CD14-positive monocyte (primary cell): ENCODE data around the gene STMN3. TPM values are rescaled to one million over a fixed set of nuclear protein-coding genes. Genes with fewer than 3 reads are reported as not detected.
"Not testable (repeated sequence)": the region's sequence is repeated elsewhere in the genome, so short reads cannot be mapped to it uniquely, and the experiment has no call there.

Experiments used
- DNase-seq, 3 donors: peaks; one replicate each; pipeline ENCODE4 v3.0.0-alpha.2; 2011 to 2022
- H2AFZ ChIP-seq: 2 replicates; pipeline ENCODE4 v1.6.0; 2012; ENCODE audit warnings: mild to moderate bottlenecking, low read depth, low read length, inconsistent platforms; ENCODE audit not compliant: insufficient read depth, poor library complexity, severe bottlenecking
- H3K27ac ChIP-seq, 2 donors: 1 replicate in 1 of 2; 2 replicates in 1 of 2; pipeline ENCODE4 v1.5.1; 2012 to 2013; ENCODE audit warnings: low read length in 2 of 2, control low read depth in 1 of 2, inconsistent platforms in 1 of 2, low read depth in 1 of 2, mild to moderate bottlenecking in 1 of 2
- H3K27me3 ChIP-seq, 2 donors: one replicate each; pipeline versions ENCODE4 v1.6.0 to v1.6.1; 2011 to 2013; ENCODE audit warnings: low read length in 2 of 2; ENCODE audit not compliant: control insufficient read depth in 2 of 2, insufficient read depth in 2 of 2
- H3K36me3 ChIP-seq, 2 donors: replicated peaks in 1 of 2; 1 replicate in 1 of 2; 2 replicates in 1 of 2; pipeline versions ENCODE4 v1.5.1 to v1.6.1; 2012 to 2013; ENCODE audit warnings: low read length in 2 of 2, control low read depth in 1 of 2, inconsistent platforms in 1 of 2, mild to moderate bottlenecking in 1 of 2; ENCODE audit not compliant: insufficient read depth in 2 of 2, control insufficient read depth in 1 of 2
- H3K4me1 ChIP-seq, 2 donors: 1 replicate in 1 of 2; 2 replicates in 1 of 2; pipeline versions ENCODE4 v1.5.1 to v1.6.1; 2012 to 2013; ENCODE audit warnings: low read length in 2 of 2, control low read depth in 1 of 2, inconsistent platforms in 1 of 2, mild to moderate bottlenecking in 1 of 2, moderate library complexity in 1 of 2; ENCODE audit not compliant: insufficient read depth in 2 of 2, control insufficient read depth in 1 of 2
- H3K4me2 ChIP-seq: replicated peaks from 2 replicates; pipeline ENCODE3; 2012; ENCODE audit warnings: low read length, moderate library complexity, mild to moderate bottlenecking; ENCODE audit not compliant: poor library complexity, severe bottlenecking; ENCODE audit errors: extremely low read depth
- H3K4me3 ChIP-seq, 3 experiments: fragments of 200-600 bp in 1 of 3; sonication (generic) in 1 of 3; replicated peaks in 1 of 3; 1 replicate in 2 of 3; 2 replicates in 1 of 3; pipeline ENCODE4 v1.5.1; 2011 to 2013; ENCODE audit warnings: low read length in 3 of 3, mild to moderate bottlenecking in 3 of 3, control low read depth in 2 of 3, low read depth in 2 of 3, inconsistent platforms in 1 of 3, moderate library complexity in 1 of 3
- H3K79me2 ChIP-seq: 2 replicates; pipeline ENCODE4 v1.6.0; 2012; ENCODE audit warnings: mild to moderate bottlenecking, control low read depth, inconsistent platforms, low read length, moderate library complexity; ENCODE audit not compliant: insufficient read depth
- H3K9ac ChIP-seq: 2 replicates; pipeline ENCODE4 v1.6.0; 2017; ENCODE audit warnings: low read length, mild to moderate bottlenecking; ENCODE audit not compliant: insufficient read depth, poor library complexity, severe bottlenecking
- H3K9me3 ChIP-seq, 2 donors: replicated peaks in 1 of 2; 1 replicate in 1 of 2; 2 replicates in 1 of 2; pipeline versions ENCODE4 v1.5.1 to v1.6.1; 2012 to 2013; ENCODE audit warnings: low read length in 2 of 2, control low read depth in 1 of 2; ENCODE audit not compliant: control insufficient read depth in 1 of 2, insufficient read depth in 1 of 2
- H4K20me1 ChIP-seq: 2 replicates; pipeline ENCODE4 v1.6.0; 2012; ENCODE audit warnings: mild to moderate bottlenecking, low read length, control low read depth, moderate library complexity; ENCODE audit not compliant: insufficient read depth
- H3K27ac Mint-ChIP-seq, 7 donors: one replicate each; pipeline ENCODE4 v1.8.0; 2020; ENCODE audit warnings: mild to moderate bottlenecking in 7 of 7, mixed read lengths in 7 of 7, moderate library complexity in 6 of 7, inconsistent platforms in 2 of 7
- H3K27me3 Mint-ChIP-seq, 3 donors: one replicate each; pipeline ENCODE4 v1.8.0; 2021 to 2022; ENCODE audit warnings: low read depth in 3 of 3, mild to moderate bottlenecking in 3 of 3, mixed read lengths in 3 of 3, moderate library complexity in 3 of 3, inconsistent platforms in 1 of 3
- H3K36me3 Mint-ChIP-seq, 2 donors: one replicate each; pipeline ENCODE4 v1.8.0; 2020; ENCODE audit warnings: mixed read lengths in 2 of 2, inconsistent platforms in 1 of 2, mild to moderate bottlenecking in 1 of 2
- H3K4me1 Mint-ChIP-seq: one replicate; pipeline ENCODE4 v1.8.0; 2020; ENCODE audit warnings: mild to moderate bottlenecking, mixed read lengths
- H3K4me3 Mint-ChIP-seq, 2 donors: one replicate each; pipeline ENCODE4 v1.8.0; 2020; ENCODE audit warnings: mild to moderate bottlenecking in 2 of 2, mixed read lengths in 2 of 2, moderate library complexity in 1 of 2
- H3K9me3 Mint-ChIP-seq, 7 donors: one replicate each; pipeline ENCODE4 v1.8.0; 2020 to 2022; ENCODE audit warnings: mixed read lengths in 7 of 7, mild to moderate bottlenecking in 6 of 7, moderate library complexity in 6 of 7, inconsistent platforms in 2 of 7
- WGBS: methylation state at CpG from one replicate; pipeline ENCODE4 v1.1.5; 2013; ENCODE audit warnings: missing lambda C conversion rate; ENCODE audit not compliant: insufficient coverage; 5-methylcytosine and 5-hydroxymethylcytosine counted together
- intact Hi-C, 2 donors: fragments of 100-400 bp; cut with micrococcal nuclease; formaldehyde crosslinking; loops; one replicate each; pipeline versions ENCODE4 v1.15.0 to v1.15.1; 2023
- polyA plus RNA-seq, 3 donors: library from polyadenylated mRNA; depleted of rRNA in 1 of 3; unstranded in 2 of 3; stranded (reverse) in 1 of 3; fragments of 300-500 nt in 2 of 3; fragments of >200 nt in 1 of 3; fragmentation: Illumina TruSeq in 2 of 3; gene quantifications; 1 replicate in 2 of 3; 2 replicates in 1 of 3; pipeline ENCODE4 v1.2.3, GENCODE V29; 2012 to 2021
- TF ChIP-seq, protein P1 (sequence below): fragments of 200-600 bp; IDR thresholded peaks from one replicate; pipeline ENCODE4 v1.8.0; 2022; ENCODE audit warnings: antibody characterized with exemption, mild to moderate bottlenecking

Gene STMN3
- polyA plus RNA-seq, 3 donors: 0.10 to 8.1 (median 0.15) TPM

DNA sequence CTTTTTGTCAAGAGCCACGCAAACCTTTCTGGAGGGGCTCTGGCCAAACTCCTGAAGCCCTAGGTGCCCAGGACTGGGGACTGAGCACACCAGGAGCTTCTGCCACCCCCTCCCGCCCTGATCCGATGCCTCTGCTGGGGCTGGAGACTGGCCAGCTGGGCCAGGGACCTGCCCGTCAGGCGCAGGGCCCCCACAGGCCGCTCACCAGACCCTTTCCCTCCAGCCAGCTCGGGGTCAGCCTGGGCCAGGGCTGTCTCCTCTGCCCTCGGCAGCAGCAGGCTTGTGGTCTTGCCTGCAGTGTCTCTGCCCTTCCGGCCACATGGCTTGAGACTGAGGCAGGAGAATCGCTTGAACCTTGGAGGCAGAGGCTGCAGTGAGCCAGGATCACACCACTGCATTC is 19.4 kb upstream of the STMN3 start:
- no peaks in the 10 kb centered on the region for H3K79me2 ChIP-seq
- H3K4me2 ChIP-seq: no peak overlapping the region
- intact Hi-C loops: no loop called here
- no peaks in the 10 kb centered on the region for H3K4me1 Mint-ChIP-seq
- WGBS: 99% methylated on average over 10 of the region's 10 CpGs
- H3K4me3 Mint-ChIP-seq: no peak overlapping the region
- H3K27ac Mint-ChIP-seq: peak overlapping the region in 1 of 7 donors; percentile 25
- TF ChIP-seq, protein P1, sequence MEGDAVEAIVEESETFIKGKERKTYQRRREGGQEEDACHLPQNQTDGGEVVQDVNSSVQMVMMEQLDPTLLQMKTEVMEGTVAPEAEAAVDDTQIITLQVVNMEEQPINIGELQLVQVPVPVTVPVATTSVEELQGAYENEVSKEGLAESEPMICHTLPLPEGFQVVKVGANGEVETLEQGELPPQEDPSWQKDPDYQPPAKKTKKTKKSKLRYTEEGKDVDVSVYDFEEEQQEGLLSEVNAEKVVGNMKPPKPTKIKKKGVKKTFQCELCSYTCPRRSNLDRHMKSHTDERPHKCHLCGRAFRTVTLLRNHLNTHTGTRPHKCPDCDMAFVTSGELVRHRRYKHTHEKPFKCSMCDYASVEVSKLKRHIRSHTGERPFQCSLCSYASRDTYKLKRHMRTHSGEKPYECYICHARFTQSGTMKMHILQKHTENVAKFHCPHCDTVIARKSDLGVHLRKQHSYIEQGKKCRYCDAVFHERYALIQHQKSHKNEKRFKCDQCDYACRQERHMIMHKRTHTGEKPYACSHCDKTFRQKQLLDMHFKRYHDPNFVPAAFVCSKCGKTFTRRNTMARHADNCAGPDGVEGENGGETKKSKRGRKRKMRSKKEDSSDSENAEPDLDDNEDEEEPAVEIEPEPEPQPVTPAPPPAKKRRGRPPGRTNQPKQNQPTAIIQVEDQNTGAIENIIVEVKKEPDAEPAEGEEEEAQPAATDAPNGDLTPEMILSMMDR: no peak
- H3K4me3 ChIP-seq: no peak overlapping the region
- peaks cover 0 to 2% (median 0%) of the 10 kb centered on the region in 3 donors for H3K27me3 Mint-ChIP-seq
- no peaks in the 10 kb centered on the region for H3K9me3 Mint-ChIP-seq
- H4K20me1 ChIP-seq: no peaks in the 10 kb centered on the region
- H3K9ac ChIP-seq: no peak overlapping the region
- H3K36me3 Mint-ChIP-seq: peaks cover 43 to 67% of the 10 kb centered on the region in 2 donors
- no peaks in the 10 kb centered on the region for H3K4me1 ChIP-seq
- H3K27ac ChIP-seq: no peak overlapping the region
- H3K9me3 ChIP-seq: no peaks in the 10 kb centered on the region
- H3K27me3 ChIP-seq: no peaks in the 10 kb centered on the region
- H3K36me3 ChIP-seq: peaks cover 33 to 55% of the 10 kb centered on the region in 2 donors
- DNase-seq: no peak
- H2AFZ ChIP-seq: no peak overlapping the region

DNA sequence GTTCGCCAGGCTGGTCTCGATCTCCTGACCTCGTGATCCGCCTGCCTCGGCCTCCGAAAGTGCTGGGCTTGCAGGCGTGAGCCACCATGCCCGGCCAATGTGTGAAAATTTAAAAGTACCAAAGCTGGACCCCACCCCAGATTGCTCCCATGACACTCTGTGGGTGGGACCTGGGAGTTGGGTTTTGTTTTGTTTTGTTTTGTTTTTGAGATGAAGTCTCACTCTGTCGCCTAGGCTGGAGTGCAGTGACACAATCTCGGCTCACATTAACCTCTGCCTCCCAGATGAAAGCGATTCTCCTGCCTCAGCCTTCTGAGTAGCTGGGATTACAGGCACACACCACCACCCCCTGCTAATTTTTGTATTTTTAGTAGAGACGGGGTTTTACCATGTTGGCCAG is 18.5 kb upstream of the STMN3 start:
- H3K27me3 Mint-ChIP-seq, H3K4me1 ChIP-seq, H3K4me2 ChIP-seq, H4K20me1 ChIP-seq, DNase-seq, H3K4me1 Mint-ChIP-seq, H3K79me2 ChIP-seq, H3K4me3 ChIP-seq, H3K9ac ChIP-seq, H2AFZ ChIP-seq, H3K27me3 ChIP-seq, H3K27ac Mint-ChIP-seq, H3K9me3 ChIP-seq, intact Hi-C loops, H3K4me3 Mint-ChIP-seq, H3K9me3 Mint-ChIP-seq, H3K27ac ChIP-seq: not testable (repeated sequence)
- H3K36me3 Mint-ChIP-seq: peaks cover 47 to 72% of the 10 kb centered on the region in 2 donors
- H3K36me3 ChIP-seq: peaks cover 41 to 59% of the 10 kb centered on the region in 2 donors
- WGBS: 97% methylated on average over 6 of the region's 12 CpGs
